ENCODE measurements around the gene TEKT5. TPM values are rescaled to one million over a fixed set of nuclear protein-coding genes. Genes with fewer than 3 reads are reported as not detected.
"Not testable (repeated sequence)": the region's sequence is repeated elsewhere in the genome, so short reads cannot be mapped to it uniquely, and the experiment has no call there.

TEKT5 gene
- total RNA-seq, 2 donors from 2014 or later, result 0.36 to 3.9 TPM

GRCh38 chr16:10625595-10626357 lies 69.0 kb downstream of the TEKT5 start:
- Histone ChIP-seq H3K27me3 (replicated peaks; ENCODE audit: insufficient read depth) (no peaks in the 10 kb centered on the region), H3K9me3 (no peaks in the 10 kb centered on the region), H3K4me3 (no peak overlapping the region), H3K36me3 (no peaks in the 10 kb centered on the region), H3K27ac (no peak overlapping the region), H3K4me1 (replicated peaks) (no peaks in the 10 kb centered on the region)
- 85% methylated on average over 12 of the region's 12 CpGs for WGBS
- intact Hi-C loops (cut with DNase I), result no loop called here
- no peak for DNase-seq (ENCODE audit: low spot score)
- no peak for TF ChIP-seq POLR2A (IDR thresholded peaks at IDR 0.05)

GRCh38 chr16:10624527-10624926 lies 70.2 kb downstream of the TEKT5 start:
- H3K4me3 ChIP-seq, result no peak overlapping the region
- whole genome bisulfite sequencing, result 85% methylated on average over 6 of the region's 6 CpGs
- intact Hi-C loops (cut with DNase I), result no loop called here

GRCh38 chr16:10623059-10623458 lies 71.7 kb downstream of the TEKT5 start:
- Histone ChIP-seq H3K27me3 (replicated peaks; ENCODE audit: insufficient read depth) (no peaks in the 10 kb centered on the region), H3K27ac (no peak overlapping the region), H3K9me3 (no peaks in the 10 kb centered on the region), H3K4me3 (no peak overlapping the region), H3K4me1 (replicated peaks) (no peaks in the 10 kb centered on the region), H3K36me3 (no peaks in the 10 kb centered on the region)
- DNase-seq (ENCODE audit: low spot score), result no peak
- WGBS, result 94% methylated on average over 3 of the region's 3 CpGs
- TF ChIP-seq POLR2A (IDR thresholded peaks at IDR 0.05), result no peak
- no peak for TF ChIP-seq POLR2AphosphoS5 (IDR thresholded peaks at IDR 0.05)
- TF ChIP-seq, protein P1, sequence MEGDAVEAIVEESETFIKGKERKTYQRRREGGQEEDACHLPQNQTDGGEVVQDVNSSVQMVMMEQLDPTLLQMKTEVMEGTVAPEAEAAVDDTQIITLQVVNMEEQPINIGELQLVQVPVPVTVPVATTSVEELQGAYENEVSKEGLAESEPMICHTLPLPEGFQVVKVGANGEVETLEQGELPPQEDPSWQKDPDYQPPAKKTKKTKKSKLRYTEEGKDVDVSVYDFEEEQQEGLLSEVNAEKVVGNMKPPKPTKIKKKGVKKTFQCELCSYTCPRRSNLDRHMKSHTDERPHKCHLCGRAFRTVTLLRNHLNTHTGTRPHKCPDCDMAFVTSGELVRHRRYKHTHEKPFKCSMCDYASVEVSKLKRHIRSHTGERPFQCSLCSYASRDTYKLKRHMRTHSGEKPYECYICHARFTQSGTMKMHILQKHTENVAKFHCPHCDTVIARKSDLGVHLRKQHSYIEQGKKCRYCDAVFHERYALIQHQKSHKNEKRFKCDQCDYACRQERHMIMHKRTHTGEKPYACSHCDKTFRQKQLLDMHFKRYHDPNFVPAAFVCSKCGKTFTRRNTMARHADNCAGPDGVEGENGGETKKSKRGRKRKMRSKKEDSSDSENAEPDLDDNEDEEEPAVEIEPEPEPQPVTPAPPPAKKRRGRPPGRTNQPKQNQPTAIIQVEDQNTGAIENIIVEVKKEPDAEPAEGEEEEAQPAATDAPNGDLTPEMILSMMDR (IDR thresholded peaks at IDR 0.05), result no peak
- intact Hi-C loops (cut with DNase I), result no loop called here

More at GRCh38 chr16:10624527-10624926, 70.2 kb downstream of the TEKT5 start:
- Histone ChIP-seq H3K27ac (no peak overlapping the region), H3K4me1 (replicated peaks) (no peaks in the 10 kb centered on the region), H3K9me3 (no peaks in the 10 kb centered on the region), H3K27me3 (replicated peaks; ENCODE audit: insufficient read depth) (no peaks in the 10 kb centered on the region), H3K36me3 (no peaks in the 10 kb centered on the region)
- TF ChIP-seq, protein P1 (IDR thresholded peaks at IDR 0.05), result no peak
- TF ChIP-seq POLR2A (IDR thresholded peaks at IDR 0.05) (no peak), POLR2AphosphoS5 (IDR thresholded peaks at IDR 0.05) (no peak)
- no peak for DNase-seq (ENCODE audit: low spot score)

GRCh38 chr16:10622036-10622921 lies 72.5 kb downstream of the TEKT5 start:
- intact Hi-C loops (cut with DNase I), result no loop called here
- Histone ChIP-seq H3K4me3 (no peak overlapping the region), H3K4me1 (replicated peaks) (no peaks in the 10 kb centered on the region), H3K36me3 (no peaks in the 10 kb centered on the region), H3K9me3 (no peaks in the 10 kb centered on the region), H3K27ac (no peak overlapping the region), H3K27me3 (replicated peaks; ENCODE audit: insufficient read depth) (no peaks in the 10 kb centered on the region)
- 66% methylated on average over 19 of the region's 19 CpGs for WGBS
- TF ChIP-seq POLR2AphosphoS5 (IDR thresholded peaks at IDR 0.05) (no peak), POLR2A (IDR thresholded peaks at IDR 0.05) (no peak)
- TF ChIP-seq, protein P1 (IDR thresholded peaks at IDR 0.05), result no peak
- no peak for DNase-seq (ENCODE audit: low spot score)

GRCh38 chr16:10621216-10621949 lies 73.3 kb downstream of the TEKT5 start:
- H3K4me3 ChIP-seq; H3K9me3 ChIP-seq; H3K27ac ChIP-seq; DNase-seq (ENCODE audit: low spot score); intact Hi-C loops (cut with DNase I); H3K36me3 ChIP-seq; H3K4me1 ChIP-seq (replicated peaks); H3K27me3 ChIP-seq (replicated peaks; ENCODE audit: insufficient read depth): not testable (repeated sequence)
- WGBS, result 88% methylated on average over 7 of the region's 7 CpGs
